PC-3 (cell line): ENCODE data around the gene KNL1.

Experiments
- CTCF ChIP-seq: fragments of 300-600 bp; sonication (generic); conservative IDR thresholded peaks from 2 replicates; pipeline ENCODE4 v1.5.1; 2017; ENCODE audit warnings: antibody characterized with exemption, low read depth, mild to moderate bottlenecking, low read length
- EZH2phosphoT487 ChIP-seq: fragments of 300-600 bp; sonication (generic); IDR thresholded peaks from 2 replicates; pipeline ENCODE4 v1.6.1; 2018; ENCODE audit warnings: mild to moderate bottlenecking, antibody characterized with exemption, low read length, borderline replicate concordance

GRCh38 chr15:40633178-40633577 lies 39.1 kb downstream of the KNL1 start:
- TF ChIP-seq CTCF (no peak), EZH2phosphoT487 (no peak)
